HepG2 (cell line): ENCODE measurements around the gene TOPBP1. TPM values are rescaled to one million over a fixed set of nuclear protein-coding genes. Genes with fewer than 3 reads are reported as not detected.
A peak's percentile ranks its signal among the peaks of the same experiment; 100 is the strongest.

Experiments
- ARNT ChIP-seq: fragments of 450-650 bp; IDR thresholded peaks from 2 replicates; pipeline ENCODE4 v1.6.1; 2017
- CTCF ChIP-seq: sonication (generic); formaldehyde crosslinking; IDR thresholded peaks from 2 replicates; pipeline ENCODE4 v1.5.0; 2020; ENCODE audit warnings: mild to moderate bottlenecking, missing genetic modification reagents, moderate library complexity
- DNMT3B ChIP-seq: conservative IDR thresholded peaks from 2 replicates; pipeline ENCODE4 v1.6.1; 2016; ENCODE audit warnings: missing biosample characterization, control low read depth
- DR1 ChIP-seq: sonication (generic); formaldehyde crosslinking; IDR thresholded peaks from 2 replicates; pipeline ENCODE4 v1.8.0; 2021; ENCODE audit warnings: mild to moderate bottlenecking, missing genetic modification reagents, inconsistent platforms
- ERF ChIP-seq: IDR thresholded peaks from 2 replicates; pipeline ENCODE4 v1.6.1; 2018; ENCODE audit warnings: missing biosample characterization, missing genetic modification reagents
- KLF9 ChIP-seq: IDR thresholded peaks from 2 replicates; pipeline ENCODE4 v1.6.1; 2016; ENCODE audit warnings: low read depth
- MYNN ChIP-seq: sonication (generic); formaldehyde crosslinking; IDR thresholded peaks from 2 replicates; pipeline ENCODE4 v1.4.0; 2020; ENCODE audit warnings: mild to moderate bottlenecking, low read depth, missing genetic modification reagents
- PATZ1 ChIP-seq: sonication (generic); formaldehyde crosslinking; IDR thresholded peaks from 2 replicates; pipeline ENCODE4 v1.4.0; 2020; ENCODE audit warnings: missing genetic modification reagents
- PHB2 ChIP-seq: fragments of 450-650 bp; IDR thresholded peaks from 2 replicates; pipeline ENCODE4 v1.6.1; 2018; ENCODE audit not compliant: partially characterized antibody
- PHF21A ChIP-seq: sonication (generic); formaldehyde crosslinking; IDR thresholded peaks from 2 replicates; pipeline ENCODE4 v1.5.0; 2020; ENCODE audit warnings: mild to moderate bottlenecking, missing genetic modification reagents
- RARG ChIP-seq: sonication (generic); formaldehyde crosslinking; IDR thresholded peaks from 2 replicates; pipeline ENCODE4 v1.4.0; 2020; ENCODE audit warnings: low read depth, mild to moderate bottlenecking, missing genetic modification reagents
- RBFOX2 ChIP-seq: fragments of 200-400 bp; formaldehyde crosslinking; IDR thresholded peaks from 2 replicates; pipeline ENCODE4 v1.6.1; 2017; ENCODE audit warnings: low read depth, mild to moderate bottlenecking, low read length
- RFX5 ChIP-seq: IDR thresholded peaks from 2 replicates; pipeline ENCODE4 v1.6.1; 2011; ENCODE audit warnings: low read depth, low read length, improper control_type of control experiment
- SMAD9 ChIP-seq: sonication (generic); formaldehyde crosslinking; IDR thresholded peaks from 2 replicates; pipeline ENCODE4 v1.5.1; 2020; ENCODE audit warnings: mild to moderate bottlenecking, missing genetic modification reagents
- ZBTB20 ChIP-seq: sonication (generic); formaldehyde crosslinking; IDR thresholded peaks from 2 replicates; pipeline ENCODE4 v1.8.1; 2023; ENCODE audit warnings: missing genetic modification reagents, low read depth, mild to moderate bottlenecking, borderline replicate concordance
- ZFP36 ChIP-seq: fragments of 150-350 bp; IDR thresholded peaks from 2 replicates; pipeline ENCODE4 v1.6.1; 2018; ENCODE audit warnings: borderline replicate concordance, low read length, low read depth; ENCODE audit not compliant: partially characterized antibody
- ZNF235 ChIP-seq: sonication (generic); formaldehyde crosslinking; IDR thresholded peaks from 2 replicates; pipeline ENCODE4 v1.8.1; 2023; ENCODE audit warnings: mild to moderate bottlenecking, missing genetic modification reagents, borderline replicate concordance
- ZNF274 ChIP-seq: sonication (generic); formaldehyde crosslinking; IDR thresholded peaks from 2 replicates; pipeline ENCODE4 v1.5.1; 2020; ENCODE audit warnings: mild to moderate bottlenecking, missing genetic modification reagents
- ZNF280B ChIP-seq: sonication (generic); formaldehyde crosslinking; IDR thresholded peaks from 2 replicates; pipeline ENCODE4 v1.5.0; 2020; ENCODE audit warnings: missing genetic modification reagents, mild to moderate bottlenecking, borderline replicate concordance
- ZNF432 ChIP-seq: sonication (generic); formaldehyde crosslinking; IDR thresholded peaks from 2 replicates; pipeline ENCODE4 v1.5.0; 2020; ENCODE audit warnings: missing genetic modification reagents, mild to moderate bottlenecking, borderline replicate concordance
- ZNF530 ChIP-seq: sonication (generic); formaldehyde crosslinking; IDR thresholded peaks from 2 replicates; pipeline ENCODE4 v1.5.0; 2020; ENCODE audit warnings: low read depth, mild to moderate bottlenecking, missing genetic modification reagents
- ZNF773 ChIP-seq: sonication (generic); formaldehyde crosslinking; IDR thresholded peaks from 2 replicates; pipeline ENCODE4 v1.4.0; 2020; ENCODE audit warnings: missing genetic modification reagents, borderline replicate concordance
- ZNF850 ChIP-seq: sonication (generic); formaldehyde crosslinking; conservative IDR thresholded peaks from 2 replicates; pipeline ENCODE4 v1.9.0; 2021; ENCODE audit warnings: mild to moderate bottlenecking, missing genetic modification reagents
- ZNF883 ChIP-seq: sonication (generic); formaldehyde crosslinking; IDR thresholded peaks from 2 replicates; pipeline ENCODE4 v1.5.1; 2020; ENCODE audit warnings: mild to moderate bottlenecking, missing genetic modification reagents; ENCODE audit errors: not compliant biosample characterization
- polyA plus RNA-seq, 8 experiments: library from polyadenylated mRNA; depleted of rRNA in 3 of 8; stranded (reverse) in 7 of 8; unstranded in 1 of 8; fragments of >200 nt; fragmentation: Illumina TruSeq in 4 of 8; extraction: Trizol in 4 of 8; gene quantifications; 2 replicates each; pipeline versions ENCODE4 v1.2.1 to v1.2.3, GENCODE V29; 2011 to 2016; ENCODE audit warnings: low read depth in 4 of 8, missing spikeins in 1 of 8, mixed read lengths in 1 of 8; ENCODE audit not compliant: insufficient read depth in 1 of 8
- total RNA-seq, 5 experiments: library from RNA; depleted of rRNA; stranded (reverse); fragments of >200 nt; fragmentation: Illumina TruSeq; extraction: Trizol; gene quantifications; 2 replicates each; pipeline ENCODE4 v1.2.3, GENCODE V29; 2016; ENCODE audit warnings: low read depth in 1 of 5

TOPBP1 gene
- total and polyA plus RNA-seq, 2 of the 13 experiments (the other 11 are each of a cell fraction or from before 2014, with no cell fraction given): 24.3 to 42.9 TPM

- TF ChIP-seq PATZ1 (CRISPR knock-in tag): peak; percentile 42; the same call in 1 of the 2 replicates
- no peak for TF ChIP-seq RBFOX2
- no peak for TF ChIP-seq ZNF773 (CRISPR knock-in tag)
- 0 out of 2 replicates have a peak, but pooled peaks have one; percentile 81 for TF ChIP-seq RARG
- no peak for TF ChIP-seq SMAD9 (CRISPR knock-in tag)
- no peak for TF ChIP-seq DNMT3B (CRISPR knock-in tag)
- no peak for TF ChIP-seq ZNF883 (CRISPR knock-in tag)
- TF ChIP-seq ARNT: no peak
- TF ChIP-seq CTCF (CRISPR knock-in tag): no peak
- TF ChIP-seq DR1 (CRISPR knock-in tag): no peak
- no peak for TF ChIP-seq ZNF530 (CRISPR knock-in tag)
- TF ChIP-seq PHB2: no peak
- no peak for TF ChIP-seq ZNF274
- no peak for TF ChIP-seq KLF9
- TF ChIP-seq ZBTB20 (CRISPR knock-in tag): peak; percentile 80; the same call in 1 of the 2 replicates
- no peak for TF ChIP-seq ZNF235 (CRISPR knock-in tag)
- TF ChIP-seq MYNN (CRISPR knock-in tag): no peak
- TF ChIP-seq PHF21A: peak; percentile 92
- no peak for TF ChIP-seq ZNF280B (CRISPR knock-in tag)
- TF ChIP-seq ERF (CRISPR knock-in tag): no peak
- TF ChIP-seq RFX5: no peak
- TF ChIP-seq ZFP36: peak; percentile 88
- TF ChIP-seq ZNF432 (CRISPR knock-in tag): no peak
- TF ChIP-seq ZNF850: no peak
Observed at GRCh38 chr3:133675631-133676335, 14.0 kb upstream of the TOPBP1 start (continued).
